ENCODE data around the gene ACSM2B.

DNA sequence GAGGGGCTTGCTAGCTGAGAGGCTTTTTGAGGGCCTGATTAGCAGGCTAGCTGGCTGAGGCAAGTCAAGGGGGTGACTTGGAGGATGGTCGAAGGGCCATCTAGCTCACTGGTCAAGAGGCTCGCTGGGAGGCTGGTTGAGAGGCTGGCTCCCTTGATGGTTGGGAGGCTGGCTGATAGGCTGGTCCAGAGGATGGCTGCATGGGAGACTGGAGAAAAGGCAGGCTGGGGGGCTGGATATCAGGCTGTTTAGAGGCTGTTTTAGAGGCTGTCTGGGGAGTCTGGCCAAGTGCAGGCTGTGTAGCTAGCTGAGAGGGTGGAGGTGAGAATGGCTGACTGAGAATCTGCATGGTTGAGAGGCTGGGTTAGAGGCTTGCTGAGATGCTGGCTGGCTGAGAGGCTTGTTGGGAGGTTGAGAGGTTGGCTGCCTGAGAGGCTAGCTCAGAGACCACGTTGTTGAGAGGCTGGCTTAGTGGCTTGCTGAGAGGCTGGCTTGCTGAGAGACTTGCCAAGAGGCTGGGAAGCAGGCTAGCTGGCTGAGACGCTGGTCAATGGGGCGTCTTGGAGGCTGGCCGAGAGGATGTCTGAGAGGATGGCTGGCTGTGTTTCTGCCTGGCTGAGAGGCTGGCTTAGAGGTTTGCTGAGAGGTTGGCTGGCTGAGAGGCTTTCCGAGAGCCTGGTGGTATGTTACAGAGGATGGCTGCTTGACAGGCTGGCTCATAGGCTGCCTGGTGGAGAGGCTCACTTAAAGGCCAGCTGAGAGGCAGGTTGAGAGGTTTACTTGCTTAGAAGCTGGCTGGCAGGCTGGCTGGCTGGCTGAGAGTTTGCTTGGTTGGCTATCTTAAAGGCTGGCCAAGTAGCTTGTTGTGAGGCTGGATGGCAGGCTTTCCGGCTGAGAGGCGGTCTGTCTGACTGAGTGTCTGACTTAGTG lies 36.6 kb upstream of the ACSM2B start:
- TF ChIP-seq EP300 (IDR thresholded peaks at IDR 0.05), result no peak
- TF ChIP-seq, protein P1, sequence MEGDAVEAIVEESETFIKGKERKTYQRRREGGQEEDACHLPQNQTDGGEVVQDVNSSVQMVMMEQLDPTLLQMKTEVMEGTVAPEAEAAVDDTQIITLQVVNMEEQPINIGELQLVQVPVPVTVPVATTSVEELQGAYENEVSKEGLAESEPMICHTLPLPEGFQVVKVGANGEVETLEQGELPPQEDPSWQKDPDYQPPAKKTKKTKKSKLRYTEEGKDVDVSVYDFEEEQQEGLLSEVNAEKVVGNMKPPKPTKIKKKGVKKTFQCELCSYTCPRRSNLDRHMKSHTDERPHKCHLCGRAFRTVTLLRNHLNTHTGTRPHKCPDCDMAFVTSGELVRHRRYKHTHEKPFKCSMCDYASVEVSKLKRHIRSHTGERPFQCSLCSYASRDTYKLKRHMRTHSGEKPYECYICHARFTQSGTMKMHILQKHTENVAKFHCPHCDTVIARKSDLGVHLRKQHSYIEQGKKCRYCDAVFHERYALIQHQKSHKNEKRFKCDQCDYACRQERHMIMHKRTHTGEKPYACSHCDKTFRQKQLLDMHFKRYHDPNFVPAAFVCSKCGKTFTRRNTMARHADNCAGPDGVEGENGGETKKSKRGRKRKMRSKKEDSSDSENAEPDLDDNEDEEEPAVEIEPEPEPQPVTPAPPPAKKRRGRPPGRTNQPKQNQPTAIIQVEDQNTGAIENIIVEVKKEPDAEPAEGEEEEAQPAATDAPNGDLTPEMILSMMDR (IDR thresholded peaks at IDR 0.05), result no peak

Data from sigmoid colon (tissue), 4 donors.